ENCODE data around the gene LTA. TPM values are rescaled to one million over a fixed set of nuclear protein-coding genes. Genes with fewer than 3 reads are reported as not detected.

Gene LTA, protein sequence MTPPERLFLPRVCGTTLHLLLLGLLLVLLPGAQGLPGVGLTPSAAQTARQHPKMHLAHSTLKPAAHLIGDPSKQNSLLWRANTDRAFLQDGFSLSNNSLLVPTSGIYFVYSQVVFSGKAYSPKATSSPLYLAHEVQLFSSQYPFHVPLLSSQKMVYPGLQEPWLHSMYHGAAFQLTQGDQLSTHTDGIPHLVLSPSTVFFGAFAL
- polyA plus RNA-seq = 0.96 TPM
- long read RNA-seq, donor 1, partial matches to known transcripts = 0 of 1 reads
- long read RNA-seq, donor 1, other reads (novel, unspliced or antisense) = 0 of 1 reads
- long read RNA-seq, donor 2 = 0 reads
- long read RNA-seq, donor 3 = 0 reads
- long read RNA-seq, donor 4 = 0 reads
- long read RNA-seq, donor 5 = 0 reads
- long read RNA-seq, donor 6, partial matches to known transcripts = 0 of 1 reads
- long read RNA-seq, donor 6, other reads (novel, unspliced or antisense) = 0 of 1 reads
- long read RNA-seq, donor 7 = 0 reads
- long read RNA-seq, donor 8, partial matches to known transcripts = 0 of 2 reads
- long read RNA-seq, donor 8, other reads (novel, unspliced or antisense) = 0 of 2 reads
- long read RNA-seq, donor 9 = 0 reads
- long read RNA-seq, donor 10 = 0 reads
- long read RNA-seq, donor 11, partial matches to known transcripts = 0 of 3 reads
- long read RNA-seq, donor 11, other reads (novel, unspliced or antisense) = 0 of 3 reads

DNA sequence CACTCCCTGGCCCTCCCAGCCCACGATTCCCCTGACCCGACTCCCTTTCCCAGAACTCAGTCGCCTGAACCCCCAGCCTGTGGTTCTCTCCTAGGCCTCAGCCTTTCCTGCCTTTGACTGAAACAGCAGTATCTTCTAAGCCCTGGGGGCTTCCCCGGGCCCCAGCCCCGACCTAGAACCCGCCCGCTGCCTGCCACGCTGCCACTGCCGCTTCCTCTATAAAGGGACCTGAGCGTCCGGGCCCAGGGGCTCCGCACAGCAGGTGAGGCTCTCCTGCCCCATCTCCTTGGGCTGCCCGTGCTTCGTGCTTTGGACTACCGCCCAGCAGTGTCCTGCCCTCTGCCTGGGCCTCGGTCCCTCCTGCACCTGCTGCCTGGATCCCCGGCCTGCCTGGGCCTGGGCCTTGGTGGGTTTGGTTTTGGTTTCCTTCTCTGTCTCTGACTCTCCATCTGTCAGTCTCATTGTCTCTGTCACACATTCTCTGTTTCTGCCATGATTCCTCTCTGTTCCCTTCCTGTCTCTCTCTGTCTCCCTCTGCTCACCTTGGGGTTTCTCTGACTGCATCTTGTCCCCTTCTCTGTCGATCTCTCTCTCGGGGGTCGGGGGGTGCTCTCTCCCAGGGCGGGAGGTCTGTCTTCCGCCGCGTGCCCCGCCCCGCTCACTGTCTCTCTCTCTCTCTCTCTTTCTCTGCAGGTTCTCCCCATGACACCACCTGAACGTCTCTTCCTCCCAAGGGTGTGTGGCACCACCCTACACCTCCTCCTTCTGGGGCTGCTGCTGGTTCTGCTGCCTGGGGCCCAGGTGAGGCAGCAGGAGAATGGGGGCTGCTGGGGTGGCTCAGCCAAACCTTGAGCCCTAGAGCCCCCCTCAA lies at the start of gene LTA:
TSS of gene LTA (plus strand) at position 249 of the 871 bp plus-strand sequence. CDS start at position 703, 454 bp downstream.
- Histone ChIP-seq H3K36me3 (ENCODE audit: control insufficient read depth, insufficient read depth, low read length) (no peaks in the 10 kb centered on the region), H3K27ac (ENCODE audit: low read length) (no peak within 1 kb of the TSS), H3K4me3 (ENCODE audit: low read length) (no peak within 1 kb of the TSS), H3K4me1 (ENCODE audit: control insufficient read depth, insufficient read depth, low read length) (no peaks in the 10 kb centered on the region), H3K27me3 (ENCODE audit: control insufficient read depth, insufficient read depth, low read length) (peaks cover 26% of the 10 kb centered on the region), H3K9me3 (ENCODE audit: control insufficient read depth, low read depth, low read length) (no peaks in the 10 kb centered on the region)
- no CpG with 5 or more reads among the region's 27 CpGs for WGBS (ENCODE audit: insufficient coverage, low lambda C conversion rate)
- DNase-seq = no peak

DNA sequence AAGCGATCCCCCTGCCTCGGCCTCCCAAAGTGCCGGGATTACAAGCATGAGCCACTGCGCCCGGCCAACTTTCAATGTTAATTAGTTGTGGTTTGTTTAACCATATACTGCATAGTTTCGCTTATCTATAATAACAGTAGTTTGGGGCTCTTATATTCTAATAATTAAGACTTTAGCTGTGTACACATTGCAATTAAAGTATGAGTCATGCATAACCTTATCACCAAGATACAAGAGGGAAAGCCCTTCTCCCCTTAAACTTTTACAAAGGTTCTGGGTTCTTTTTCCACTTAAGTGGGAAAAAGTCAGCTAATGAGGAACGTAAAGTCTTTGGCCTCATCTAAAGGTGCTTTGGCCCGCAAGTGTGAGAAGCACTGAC lies 46.5 kb upstream of the LTA start:
- no CpG with 5 or more reads among the region's 8 CpGs for WGBS (ENCODE audit: insufficient coverage, low lambda C conversion rate)
- Histone ChIP-seq H3K36me3 (ENCODE audit: control insufficient read depth, insufficient read depth, low read length) (peaks cover 12% of the 10 kb centered on the region), H3K4me1 (ENCODE audit: control insufficient read depth, insufficient read depth, low read length) (peaks cover 7% of the 10 kb centered on the region), H3K4me3 (ENCODE audit: low read length) (no peak overlapping the region), H3K27me3 (ENCODE audit: control insufficient read depth, insufficient read depth, low read length) (peaks cover 2% of the 10 kb centered on the region), H3K27ac (ENCODE audit: low read length) (no peak overlapping the region), H3K9me3 (ENCODE audit: control insufficient read depth, low read depth, low read length) (no peaks in the 10 kb centered on the region)
- DNase-seq = no peak

DNA sequence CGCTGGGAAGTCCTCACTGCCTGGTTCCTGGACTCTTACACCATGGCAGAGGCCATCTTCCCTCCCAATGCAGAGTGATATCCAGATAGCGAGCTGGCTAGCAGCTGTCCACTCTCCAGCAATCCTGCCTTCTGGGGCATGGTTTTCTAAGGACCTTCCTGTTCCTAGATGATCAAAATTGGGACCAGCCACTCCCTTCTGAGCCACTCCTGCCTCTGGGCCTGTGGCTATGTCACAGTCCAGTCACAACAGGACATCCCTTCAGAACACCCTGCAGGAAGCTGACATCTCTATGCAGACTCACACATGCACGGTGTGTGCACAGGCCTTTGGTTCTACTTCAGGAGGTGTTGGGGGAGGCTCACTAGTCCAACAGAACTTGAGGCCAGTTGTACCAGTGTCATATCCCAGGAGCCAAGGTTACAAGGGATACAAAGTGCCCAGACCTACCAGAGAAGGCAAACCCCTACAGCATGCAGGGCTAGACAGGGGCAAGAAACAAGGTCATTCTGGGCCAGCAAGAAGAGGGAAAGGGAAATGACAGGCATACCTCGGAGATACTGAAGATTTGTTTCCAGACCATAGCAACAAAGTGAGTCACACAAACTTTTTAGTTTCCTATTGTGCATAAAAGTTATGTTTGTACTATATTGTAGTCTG lies 46.0 kb upstream of the LTA start:
- H3K36me3 ChIP-seq (ENCODE audit: control insufficient read depth, insufficient read depth, low read length) = peaks cover 17% of the 10 kb centered on the region

DNA sequence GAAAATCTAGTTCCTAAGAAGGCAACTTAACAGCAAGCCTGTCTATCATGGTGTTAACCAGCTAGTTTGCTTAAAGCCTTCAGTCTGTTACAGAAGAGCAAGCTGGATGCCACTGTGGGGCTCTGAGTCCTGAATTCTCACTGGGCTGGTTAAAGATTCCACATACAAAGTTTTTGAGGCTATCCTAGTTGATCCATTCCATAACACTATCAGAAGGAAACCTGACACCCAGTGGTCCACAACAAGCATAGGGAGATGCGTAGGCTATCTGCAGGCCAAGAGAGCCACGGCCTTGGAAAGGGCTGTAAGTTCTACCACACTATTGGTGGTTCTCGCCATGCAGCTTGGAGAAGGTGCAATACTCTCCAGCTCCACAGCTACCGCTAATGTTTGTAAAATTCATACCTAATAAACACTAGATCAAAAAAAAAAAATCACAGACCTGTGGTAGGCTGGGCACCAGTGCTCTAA lies 43.7 kb upstream of the LTA start:
- no peak for DNase-seq
- no peaks in the 10 kb centered on the region for H3K27me3 ChIP-seq (ENCODE audit: control insufficient read depth, insufficient read depth, low read length)
- no peaks in the 10 kb centered on the region for H3K9me3 ChIP-seq (ENCODE audit: control insufficient read depth, low read depth, low read length)
- no peak overlapping the region for H3K27ac ChIP-seq (ENCODE audit: low read length)
- WGBS (ENCODE audit: insufficient coverage, low lambda C conversion rate) = 75% methylated on average over 1 of the region's 4 CpGs
- peaks cover 40% of the 10 kb centered on the region for H3K36me3 ChIP-seq (ENCODE audit: control insufficient read depth, insufficient read depth, low read length)
- H3K4me3 ChIP-seq (ENCODE audit: low read length) = no peak overlapping the region
- H3K4me1 ChIP-seq (ENCODE audit: control insufficient read depth, insufficient read depth, low read length) = peaks cover 7% of the 10 kb centered on the region

More for the DNA sequence above, 46.0 kb upstream of the LTA start:
- peaks cover 7% of the 10 kb centered on the region for H3K4me1 ChIP-seq (ENCODE audit: control insufficient read depth, insufficient read depth, low read length)
- no peak for DNase-seq
- H3K4me3 ChIP-seq (ENCODE audit: low read length) = no peak overlapping the region
- peaks cover 2% of the 10 kb centered on the region for H3K27me3 ChIP-seq (ENCODE audit: control insufficient read depth, insufficient read depth, low read length)
- H3K27ac ChIP-seq (ENCODE audit: low read length) = no peak overlapping the region
- H3K9me3 ChIP-seq (ENCODE audit: control insufficient read depth, low read depth, low read length) = no peaks in the 10 kb centered on the region
- 80% methylated on average over 1 of the region's 4 CpGs for WGBS (ENCODE audit: insufficient coverage, low lambda C conversion rate)

DNA sequence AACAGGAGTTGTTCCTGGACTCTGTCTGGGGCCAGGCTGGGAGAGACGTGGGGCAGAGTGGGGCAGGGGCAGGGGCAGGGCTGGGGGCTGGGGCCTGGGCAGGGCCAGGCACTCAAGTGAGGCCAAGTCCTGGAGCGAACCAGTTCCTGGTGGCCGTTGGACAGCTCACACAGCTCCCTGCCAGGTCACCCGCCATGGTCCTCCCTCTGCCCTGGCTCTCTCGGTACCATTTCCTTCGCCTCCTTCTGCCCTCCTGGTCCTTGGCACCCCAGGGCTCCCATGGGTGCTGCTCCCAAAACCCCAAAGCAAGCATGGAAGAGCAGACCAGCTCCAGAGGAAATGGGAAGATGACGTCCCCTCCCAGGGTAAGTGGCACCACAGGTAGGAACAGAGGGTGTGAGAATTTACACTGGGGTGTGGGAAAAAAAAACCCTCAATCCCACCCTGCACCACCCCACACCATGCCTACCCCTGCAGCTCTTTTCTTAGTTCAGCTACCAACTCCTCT lies 43.2 kb upstream of the LTA start, which contains the start of gene MCCD1:
TSS of gene MCCD1 (plus strand) at position 142 of the 508 bp plus-strand sequence. CDS start at position 195, 53 bp downstream.
- Histone ChIP-seq H3K36me3 (ENCODE audit: control insufficient read depth, insufficient read depth, low read length) (peaks cover 45% of the 10 kb centered on the region), H3K4me1 (ENCODE audit: control insufficient read depth, insufficient read depth, low read length) (peaks cover 7% of the 10 kb centered on the region), H3K27me3 (ENCODE audit: control insufficient read depth, insufficient read depth, low read length) (no peaks in the 10 kb centered on the region), H3K9me3 (ENCODE audit: control insufficient read depth, low read depth, low read length) (no peaks in the 10 kb centered on the region), H3K4me3 (ENCODE audit: low read length) (no peak within 1 kb of the TSS), H3K27ac (ENCODE audit: low read length) (no peak within 1 kb of the TSS)
- DNase-seq = no peak
- no CpG with 5 or more reads among the region's 7 CpGs for WGBS (ENCODE audit: insufficient coverage, low lambda C conversion rate)

DNA sequence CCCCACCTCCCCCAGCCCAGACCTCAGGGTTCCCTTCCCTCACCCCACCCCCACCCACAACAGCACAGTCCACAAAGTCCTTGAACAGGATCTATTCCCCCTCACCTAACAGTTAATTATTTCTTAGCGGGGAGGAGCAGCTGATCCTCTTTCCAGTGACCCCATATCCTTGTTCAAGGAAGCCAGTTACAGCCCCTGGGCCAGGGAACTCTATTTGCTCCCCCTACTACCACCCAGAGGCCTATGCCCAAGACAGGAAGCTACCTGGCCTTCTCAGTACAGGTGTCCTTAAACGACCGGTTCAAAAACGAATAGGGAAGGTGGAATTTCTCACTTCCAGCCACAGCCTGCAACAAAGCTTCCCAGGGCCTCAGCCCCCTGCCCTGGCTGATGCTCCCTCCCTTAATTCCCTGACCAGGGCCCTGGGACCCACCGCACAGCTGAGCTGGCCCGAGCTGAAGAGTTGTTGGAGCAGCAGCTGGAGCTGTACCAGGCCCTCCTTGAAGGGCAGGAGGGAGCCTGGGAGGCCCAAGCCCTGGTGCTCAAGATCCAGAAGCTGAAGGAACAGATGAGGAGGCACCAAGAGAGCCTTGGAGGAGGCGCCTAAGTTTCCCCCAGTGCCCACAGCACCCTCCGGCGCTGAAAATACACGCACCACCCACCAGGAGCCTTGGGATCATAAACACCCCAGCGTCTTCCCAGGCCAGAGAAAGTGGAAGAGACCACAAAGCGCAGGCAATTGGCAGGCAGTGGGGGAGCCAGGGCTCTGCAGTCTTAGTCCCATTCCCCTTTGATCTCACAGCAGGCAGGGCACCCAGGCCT lies 42.5 kb upstream of the LTA start:
- no peaks in the 10 kb centered on the region for H3K9me3 ChIP-seq (ENCODE audit: control insufficient read depth, low read depth, low read length)
- no peak overlapping the region for H3K4me3 ChIP-seq (ENCODE audit: low read length)
- peaks cover 52% of the 10 kb centered on the region for H3K36me3 ChIP-seq (ENCODE audit: control insufficient read depth, insufficient read depth, low read length)
- no peak overlapping the region for H3K27ac ChIP-seq (ENCODE audit: low read length)
- peak in 1 of 2 donors; percentile 35 for DNase-seq
- no peaks in the 10 kb centered on the region for H3K27me3 ChIP-seq (ENCODE audit: control insufficient read depth, insufficient read depth, low read length)
- no CpG with 5 or more reads among the region's 12 CpGs for WGBS (ENCODE audit: insufficient coverage, low lambda C conversion rate)
- H3K4me1 ChIP-seq (ENCODE audit: control insufficient read depth, insufficient read depth, low read length) = peaks cover 7% of the 10 kb centered on the region

DNA sequence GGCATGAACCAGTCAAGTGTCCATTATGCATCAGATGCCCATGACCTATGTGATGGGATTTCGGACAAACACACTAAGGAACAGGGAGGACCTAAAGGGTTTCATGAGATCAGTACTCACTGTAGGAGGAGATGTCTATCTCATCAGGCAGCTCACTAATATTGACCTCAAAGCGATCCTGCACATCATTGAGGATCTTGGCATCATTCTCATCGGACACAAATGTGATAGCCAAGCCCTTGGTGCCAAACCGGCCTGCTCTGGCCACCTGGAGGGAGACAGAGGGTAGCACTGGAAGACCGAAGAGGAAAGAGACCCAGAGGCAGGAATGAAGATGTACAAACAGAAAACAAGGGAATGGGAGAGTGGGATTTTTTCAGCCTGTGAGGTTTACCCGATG lies 41.4 kb upstream of the LTA start:
- Histone ChIP-seq H3K36me3 (ENCODE audit: control insufficient read depth, insufficient read depth, low read length) (peaks cover 63% of the 10 kb centered on the region), H3K4me1 (ENCODE audit: control insufficient read depth, insufficient read depth, low read length) (peaks cover 7% of the 10 kb centered on the region)
- 86% methylated on average over 2 of the region's 6 CpGs for WGBS (ENCODE audit: insufficient coverage, low lambda C conversion rate)

DNA sequence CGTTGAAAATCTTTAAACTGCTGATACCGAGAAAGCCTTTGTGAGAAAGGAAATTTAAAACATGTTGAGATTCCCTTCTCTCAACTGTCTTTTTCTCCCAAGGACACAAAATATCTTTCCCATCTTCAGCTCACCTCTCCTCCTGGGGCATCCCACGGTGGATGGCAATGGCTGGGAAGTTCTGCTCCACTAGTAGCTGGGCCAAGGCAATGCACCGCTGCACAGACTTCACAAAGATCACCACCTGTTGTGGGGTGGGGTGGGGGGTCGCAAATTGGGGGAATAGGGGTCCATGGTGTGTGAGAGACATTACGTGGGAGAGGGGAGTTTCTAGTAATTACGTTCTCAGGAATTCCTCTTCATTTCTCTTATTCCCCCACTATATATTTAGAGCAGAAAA lies 40.9 kb upstream of the LTA start:
- Histone ChIP-seq H3K27ac (ENCODE audit: low read length) (no peak overlapping the region), H3K27me3 (ENCODE audit: control insufficient read depth, insufficient read depth, low read length) (no peaks in the 10 kb centered on the region), H3K4me3 (ENCODE audit: low read length) (no peak overlapping the region), H3K36me3 (ENCODE audit: control insufficient read depth, insufficient read depth, low read length) (peaks cover 68% of the 10 kb centered on the region), H3K4me1 (ENCODE audit: control insufficient read depth, insufficient read depth, low read length) (peaks cover 7% of the 10 kb centered on the region), H3K9me3 (ENCODE audit: control insufficient read depth, low read depth, low read length) (no peaks in the 10 kb centered on the region)
- no CpG with 5 or more reads among the region's 7 CpGs for WGBS (ENCODE audit: insufficient coverage, low lambda C conversion rate)
- DNase-seq = no peak

More for the DNA sequence above, 41.4 kb upstream of the LTA start:
- DNase-seq = no peak
- Histone ChIP-seq H3K27me3 (ENCODE audit: control insufficient read depth, insufficient read depth, low read length) (no peaks in the 10 kb centered on the region), H3K4me3 (ENCODE audit: low read length) (no peak overlapping the region), H3K9me3 (ENCODE audit: control insufficient read depth, low read depth, low read length) (no peaks in the 10 kb centered on the region), H3K27ac (ENCODE audit: low read length) (no peak overlapping the region)

All from large intestine (tissue), 12 donors.